Activated T-cell treated with anti-CD3 and anti-CD28 coated beads, Interleukin-2, amount 50 U/mL, for 4 hours (primary cell): ENCODE measurements around the gene FBLN5. TPM values are rescaled to one million over a fixed set of nuclear protein-coding genes. Genes with fewer than 3 reads are reported as not detected.

ENCODE experiments used
- ATAC-seq, 2 donors: fragments of 200-7000 bp; cut with Tn5 transposase; one replicate each; pipeline ENCODE4 v1.10.0; 2021
- DNase-seq: peaks from one replicate; pipeline ENCODE4 v3.0.0-alpha.2; 2020
- H3K27me3 Mint-ChIP-seq: one replicate; pipeline ENCODE4 v1.8.0; 2021; ENCODE audit warnings: low read depth, mixed read lengths
- H3K36me3 Mint-ChIP-seq: one replicate; pipeline ENCODE4 v1.8.0; 2022; ENCODE audit warnings: mixed read lengths; ENCODE audit not compliant: insufficient read depth
- H3K4me1 Mint-ChIP-seq: one replicate; pipeline ENCODE4 v1.8.0; 2021; ENCODE audit warnings: low read depth, mixed read lengths
- H3K4me3 Mint-ChIP-seq: one replicate; pipeline ENCODE4 v1.8.0; 2021; ENCODE audit warnings: mild to moderate bottlenecking, moderate library complexity, mixed read lengths
- H3K9me3 Mint-ChIP-seq: one replicate; pipeline ENCODE4 v1.8.0; 2021; ENCODE audit warnings: mixed read lengths
- total RNA-seq, 3 donors: library from RNA; stranded (reverse); gene quantifications; one replicate each; pipeline ENCODE4 v1.2.1, GENCODE V29; 2021

Gene FBLN5, protein sequence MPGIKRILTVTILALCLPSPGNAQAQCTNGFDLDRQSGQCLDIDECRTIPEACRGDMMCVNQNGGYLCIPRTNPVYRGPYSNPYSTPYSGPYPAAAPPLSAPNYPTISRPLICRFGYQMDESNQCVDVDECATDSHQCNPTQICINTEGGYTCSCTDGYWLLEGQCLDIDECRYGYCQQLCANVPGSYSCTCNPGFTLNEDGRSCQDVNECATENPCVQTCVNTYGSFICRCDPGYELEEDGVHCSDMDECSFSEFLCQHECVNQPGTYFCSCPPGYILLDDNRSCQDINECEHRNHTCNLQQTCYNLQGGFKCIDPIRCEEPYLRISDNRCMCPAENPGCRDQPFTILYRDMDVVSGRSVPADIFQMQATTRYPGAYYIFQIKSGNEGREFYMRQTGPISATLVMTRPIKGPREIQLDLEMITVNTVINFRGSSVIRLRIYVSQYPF
- total RNA-seq, result under 1 TPM; 0.37 to 0.83 (median 0.60) TPM

DNA sequence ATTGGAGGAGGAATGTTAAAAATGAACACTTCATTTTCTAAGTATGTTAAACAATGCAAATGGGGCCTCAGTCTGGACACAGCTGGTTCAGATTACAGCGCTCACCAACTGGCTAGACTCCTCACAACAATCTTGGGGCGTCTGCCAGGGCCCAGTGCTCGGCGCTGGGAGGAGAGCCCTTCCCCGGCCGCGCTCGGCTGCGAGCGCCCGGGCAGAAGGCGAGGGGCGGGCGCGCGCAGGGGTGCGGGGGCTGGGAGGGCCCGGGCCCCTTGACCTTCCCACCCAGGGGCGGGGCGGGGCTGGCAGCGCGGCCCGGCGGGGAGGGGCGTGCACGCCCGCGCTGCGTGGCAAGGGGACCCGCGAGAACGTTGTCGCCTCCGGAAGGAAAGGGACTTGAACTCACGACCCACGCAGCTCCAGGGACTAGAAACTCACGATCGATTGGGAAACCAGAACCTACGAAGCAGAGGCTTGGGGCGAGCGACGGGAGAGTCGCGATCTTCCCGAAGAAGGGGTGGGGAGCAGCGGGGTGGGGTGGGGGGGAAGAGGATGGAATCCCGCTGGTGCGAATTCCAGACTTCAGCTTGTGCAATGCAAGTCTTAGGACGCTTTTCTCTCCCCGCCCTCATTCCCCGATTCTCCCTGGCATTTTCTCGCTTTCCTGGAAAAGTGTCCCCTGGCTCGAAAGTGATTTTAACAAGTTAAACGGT is at the start of gene FBLN5:
FBLN5 (minus strand) TSS at position 220 of the 710 bp plus-strand sequence. CDS start 465 bp downstream, outside the sequence.
- DNase-seq, result peak; percentile 17
- Mint-ChIP-seq H3K9me3 (no peaks in the 10 kb centered on the region), H3K36me3 (no peaks in the 10 kb centered on the region), H3K27me3 (peaks cover 40% of the 10 kb centered on the region), H3K4me3 (peak within 1 kb of the TSS; percentile 84), H3K4me1 (peaks cover 9% of the 10 kb centered on the region)
- peak; percentile 80 to 85 for ATAC-seq

DNA sequence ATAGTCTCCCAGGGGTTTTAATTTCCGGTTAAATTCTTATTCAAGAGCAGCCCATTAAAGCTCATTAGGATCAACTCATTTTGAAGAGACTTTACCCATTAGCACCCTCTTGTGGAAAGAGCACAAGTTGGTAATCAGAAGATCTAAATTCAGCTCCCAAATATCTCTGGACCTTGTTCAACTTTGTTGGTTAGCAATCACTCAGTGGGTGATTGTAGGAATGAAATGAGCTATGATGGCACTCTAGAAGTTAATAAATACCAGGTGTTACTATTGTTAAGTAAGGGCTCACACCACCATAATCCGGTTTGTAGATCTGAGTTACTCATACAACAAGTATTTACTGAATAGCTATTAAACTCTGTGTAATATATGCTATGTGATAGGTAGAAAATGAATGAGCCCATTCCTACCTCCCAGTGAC is 49.5 kb upstream of the FBLN5 start:
- no peak overlapping the region for H3K4me3 Mint-ChIP-seq
- peaks cover 29% of the 10 kb centered on the region for H3K36me3 Mint-ChIP-seq
- DNase-seq (no peak), ATAC-seq (peak; percentile 52 to 57)
- H3K9me3 Mint-ChIP-seq, result no peaks in the 10 kb centered on the region
- H3K4me1 Mint-ChIP-seq, result peaks cover 42% of the 10 kb centered on the region
- H3K27me3 Mint-ChIP-seq, result no peaks in the 10 kb centered on the region

DNA sequence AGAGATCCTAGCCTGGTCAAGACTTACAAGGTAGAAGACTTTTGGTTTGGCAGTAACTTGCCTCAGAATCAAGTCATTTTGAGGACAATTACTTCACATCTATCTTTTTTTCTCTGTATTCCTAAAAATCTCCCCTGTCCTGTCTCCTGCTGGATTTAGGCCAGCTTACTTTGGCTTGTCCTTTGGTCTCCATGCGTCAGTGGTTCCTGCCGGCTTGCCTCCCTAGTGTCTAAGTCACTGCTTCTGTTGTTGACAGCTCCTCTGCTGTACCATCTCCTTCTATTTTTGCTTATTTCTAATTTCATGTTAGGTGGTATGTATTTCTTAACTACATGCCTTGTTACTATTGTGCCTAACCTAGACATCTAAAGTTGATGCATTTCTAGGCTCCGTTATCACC is 39.7 kb upstream of the FBLN5 start:
- no peaks in the 10 kb centered on the region for H3K27me3 Mint-ChIP-seq
- H3K9me3 Mint-ChIP-seq, result no peaks in the 10 kb centered on the region
- H3K4me1 Mint-ChIP-seq, result peaks cover 4% of the 10 kb centered on the region
- peaks cover 54% of the 10 kb centered on the region for H3K36me3 Mint-ChIP-seq
- ATAC-seq (no peak), DNase-seq (no peak)
- no peak overlapping the region for H3K4me3 Mint-ChIP-seq

DNA sequence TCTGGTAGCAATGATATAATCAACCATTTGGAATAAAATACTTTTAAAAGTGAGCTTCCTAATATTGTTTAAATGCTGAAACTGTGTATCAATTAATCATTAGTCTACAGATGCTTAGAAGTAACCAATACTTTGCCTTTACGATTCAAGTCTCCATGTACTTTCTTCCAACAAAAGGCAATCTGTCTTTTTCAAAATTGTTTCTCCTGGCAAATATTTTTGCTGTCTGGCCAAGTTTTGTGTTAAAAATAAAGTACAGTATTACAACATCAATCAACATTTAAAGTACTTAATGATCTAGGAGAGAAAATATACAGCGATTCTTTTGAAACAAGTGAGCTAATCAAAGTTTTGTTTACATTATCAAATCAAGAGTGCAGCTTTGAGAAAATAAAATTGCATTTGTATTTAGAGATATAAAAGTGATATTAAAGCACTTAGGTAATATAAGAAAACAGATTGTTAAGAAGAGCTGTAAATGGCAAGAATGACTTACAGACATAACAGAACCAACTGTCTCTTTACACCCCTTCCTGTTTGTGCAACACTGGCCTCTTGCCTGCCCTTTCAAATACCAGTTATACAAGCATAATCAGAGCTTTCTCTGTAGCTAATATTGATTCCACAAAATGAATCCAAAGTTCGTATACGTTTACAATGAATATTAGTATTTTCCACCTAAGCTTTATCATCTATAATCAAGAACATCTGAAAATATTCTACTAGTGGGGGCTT is 38.2 kb upstream of the FBLN5 start:
- peaks cover 4% of the 10 kb centered on the region for H3K4me1 Mint-ChIP-seq
- ATAC-seq (no peak), DNase-seq (no peak)
- H3K4me3 Mint-ChIP-seq, result no peak overlapping the region
- H3K36me3 Mint-ChIP-seq, result peaks cover 52% of the 10 kb centered on the region
- H3K9me3 Mint-ChIP-seq, result no peaks in the 10 kb centered on the region
- no peaks in the 10 kb centered on the region for H3K27me3 Mint-ChIP-seq

DNA sequence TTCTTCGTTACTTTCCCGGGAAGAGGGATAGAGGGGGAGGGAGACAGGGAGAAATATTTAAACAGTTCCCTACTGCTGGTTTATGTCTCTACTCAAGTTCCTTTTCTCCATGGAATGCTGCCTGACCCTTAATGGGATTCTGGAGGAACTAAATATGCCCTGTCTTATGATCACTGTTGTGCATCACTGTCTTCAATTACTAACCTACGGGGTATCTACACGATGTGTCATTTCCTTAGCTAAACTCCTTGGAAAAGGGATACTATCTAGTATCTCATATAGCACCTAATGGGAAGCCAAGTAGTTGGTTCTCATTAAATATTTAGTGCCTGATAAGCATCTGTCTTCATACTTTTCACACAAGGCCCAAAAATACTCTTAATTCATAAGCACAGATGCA is 37.5 kb upstream of the FBLN5 start:
- H3K4me1 Mint-ChIP-seq, result peaks cover 10% of the 10 kb centered on the region
- no peaks in the 10 kb centered on the region for H3K9me3 Mint-ChIP-seq
- DNase-seq (no peak), ATAC-seq (no peak)
- peaks cover 55% of the 10 kb centered on the region for H3K36me3 Mint-ChIP-seq
- H3K4me3 Mint-ChIP-seq, result no peak overlapping the region
- no peaks in the 10 kb centered on the region for H3K27me3 Mint-ChIP-seq

DNA sequence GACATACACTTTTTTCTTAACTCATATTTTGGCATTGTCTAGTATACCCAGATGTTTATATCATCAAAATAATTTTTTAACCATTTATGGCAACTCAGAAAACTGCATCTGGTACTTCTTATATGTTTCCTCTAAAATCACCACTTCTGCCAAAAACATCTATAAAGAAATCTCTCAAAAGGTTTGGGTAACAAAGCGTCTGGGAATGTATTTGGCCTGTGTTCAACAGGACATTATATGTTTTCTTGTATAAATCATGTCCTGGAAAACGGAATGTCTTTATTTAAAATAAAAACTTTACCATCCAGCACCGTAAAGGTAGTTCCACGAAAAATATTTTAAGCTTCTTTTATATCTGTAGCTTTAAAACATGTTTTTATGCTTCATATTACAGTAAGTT is 36.1 kb upstream of the FBLN5 start:
- Mint-ChIP-seq H3K27me3 (no peaks in the 10 kb centered on the region), H3K4me3 (no peak overlapping the region), H3K4me1 (peaks cover 19% of the 10 kb centered on the region), H3K9me3 (no peaks in the 10 kb centered on the region), H3K36me3 (peaks cover 47% of the 10 kb centered on the region)
- no peak for DNase-seq
- no peak for ATAC-seq

DNA sequence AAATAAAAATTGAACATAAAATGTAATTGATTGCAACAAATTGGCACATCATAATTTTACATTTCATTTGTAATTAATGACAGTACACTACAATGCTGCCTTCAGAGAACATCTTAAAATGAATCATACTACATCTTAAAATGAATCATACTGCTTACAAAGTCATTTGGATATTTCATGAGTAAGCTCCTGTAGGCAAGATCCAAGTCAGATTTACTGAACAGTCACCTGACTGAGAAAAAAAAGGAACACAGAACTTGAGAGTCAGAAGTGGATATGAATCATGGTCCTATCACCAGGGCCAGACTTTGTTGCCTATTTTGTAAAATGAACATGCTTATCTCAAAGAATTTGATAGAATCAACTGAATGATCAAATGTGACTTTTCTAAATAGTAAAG is 32.7 kb upstream of the FBLN5 start:
- no peak overlapping the region for H3K4me3 Mint-ChIP-seq
- peaks cover 27% of the 10 kb centered on the region for H3K4me1 Mint-ChIP-seq
- no peaks in the 10 kb centered on the region for H3K27me3 Mint-ChIP-seq
- peak; percentile 97 to 98 for ATAC-seq
- no peaks in the 10 kb centered on the region for H3K9me3 Mint-ChIP-seq
- peaks cover 30% of the 10 kb centered on the region for H3K36me3 Mint-ChIP-seq
- DNase-seq, result no peak

DNA sequence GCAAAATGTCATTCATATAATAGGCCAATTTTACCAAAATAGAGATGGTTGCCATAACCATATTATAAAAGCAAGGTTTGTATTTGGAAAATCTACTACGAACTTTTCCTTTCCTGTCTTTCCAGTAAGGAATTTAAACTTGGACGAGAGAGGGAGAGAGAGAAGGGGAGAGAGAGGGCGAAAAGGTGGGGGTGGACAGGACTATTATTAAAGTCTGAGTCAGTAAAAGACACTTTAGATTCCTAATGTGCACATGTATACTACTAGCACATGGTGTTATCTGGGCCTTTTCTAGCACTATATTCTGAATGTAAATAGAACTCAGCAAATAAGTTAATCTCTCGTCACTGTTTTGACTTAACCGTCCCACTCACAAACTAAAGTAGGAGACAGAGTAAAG is 30.4 kb upstream of the FBLN5 start:
- Mint-ChIP-seq H3K9me3 (no peaks in the 10 kb centered on the region), H3K4me1 (peaks cover 26% of the 10 kb centered on the region), H3K36me3 (peaks cover 24% of the 10 kb centered on the region), H3K27me3 (no peaks in the 10 kb centered on the region), H3K4me3 (no peak overlapping the region)
- ATAC-seq (no peak), DNase-seq (no peak)

DNA sequence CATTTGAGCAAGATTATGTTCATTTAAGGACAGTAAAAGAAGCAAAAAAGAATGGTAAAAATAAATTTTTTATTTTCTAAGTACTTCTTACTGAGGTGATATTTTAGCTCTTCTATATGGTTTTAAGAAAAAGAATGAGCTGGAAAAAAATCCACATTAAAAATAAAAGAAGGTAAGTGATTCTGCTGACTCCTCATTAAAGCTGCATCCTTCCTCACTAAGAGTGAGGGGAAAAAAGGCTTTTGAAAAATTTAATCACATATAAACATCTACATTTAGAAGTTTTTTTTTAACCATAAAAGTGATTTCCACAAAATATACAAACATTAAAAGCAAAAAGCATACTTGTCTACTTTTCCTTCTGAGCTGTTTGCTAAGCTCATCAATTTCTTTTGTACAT is 28.3 kb upstream of the FBLN5 start:
- H3K4me1 Mint-ChIP-seq, result peaks cover 25% of the 10 kb centered on the region
- no peaks in the 10 kb centered on the region for H3K27me3 Mint-ChIP-seq
- H3K9me3 Mint-ChIP-seq, result no peaks in the 10 kb centered on the region
- ATAC-seq (no peak), DNase-seq (no peak)
- H3K36me3 Mint-ChIP-seq, result peaks cover 24% of the 10 kb centered on the region
- H3K4me3 Mint-ChIP-seq, result no peak overlapping the region

DNA sequence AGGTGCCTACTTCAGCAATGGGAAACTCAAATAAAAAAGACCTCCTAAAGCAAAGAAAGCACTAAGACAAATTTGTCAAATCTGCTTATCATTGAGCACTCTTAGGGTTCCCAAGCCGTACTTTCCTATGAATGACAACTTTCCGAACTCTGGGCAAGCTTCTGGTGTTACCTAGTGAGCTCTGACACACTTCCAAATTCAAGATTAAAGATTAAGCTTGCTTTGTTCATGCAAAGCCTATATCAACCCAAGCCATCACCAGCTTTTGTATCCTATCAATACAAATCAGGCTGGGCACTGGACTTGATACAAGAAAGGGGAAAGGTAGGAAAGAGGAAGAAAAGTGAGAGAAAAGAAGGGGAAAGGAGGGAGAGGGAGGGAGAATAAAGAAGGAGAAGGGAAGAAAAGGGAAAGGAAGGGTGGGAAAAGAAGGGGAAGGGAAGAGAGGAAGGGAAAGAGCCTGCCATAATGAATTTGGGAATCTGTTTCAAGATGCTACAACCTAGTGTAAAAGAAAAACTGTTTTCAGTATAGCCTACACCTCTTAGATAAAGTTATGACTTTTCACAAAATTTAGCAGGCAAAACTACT is 23.8 kb upstream of the FBLN5 start:
- no peak for DNase-seq
- Mint-ChIP-seq H3K27me3 (no peaks in the 10 kb centered on the region), H3K4me3 (no peak overlapping the region), H3K36me3 (peaks cover 19% of the 10 kb centered on the region), H3K9me3 (no peaks in the 10 kb centered on the region), H3K4me1 (peaks cover 14% of the 10 kb centered on the region)
- ATAC-seq, result no peak

DNA sequence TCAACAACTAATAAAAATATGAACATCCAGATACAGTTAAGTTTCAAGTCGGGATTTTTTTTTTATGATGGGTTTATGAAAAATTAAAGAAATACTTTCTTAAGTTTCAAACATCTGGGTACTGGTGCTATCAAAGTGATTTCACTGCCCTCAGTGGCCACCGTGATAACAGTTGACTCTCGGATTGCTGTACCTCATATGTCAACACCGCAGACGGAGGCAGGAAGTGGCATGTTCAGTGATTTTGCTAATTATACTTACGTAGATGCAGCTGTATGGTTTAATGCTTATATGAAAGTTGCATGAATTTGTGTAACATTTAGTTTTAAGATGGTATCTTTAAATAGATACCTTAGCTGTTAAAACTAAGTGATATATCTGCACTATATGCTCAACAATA is 20.8 kb upstream of the FBLN5 start:
- ATAC-seq, result peak; percentile 52 to 81
- Mint-ChIP-seq H3K36me3 (peaks cover 12% of the 10 kb centered on the region), H3K27me3 (no peaks in the 10 kb centered on the region), H3K9me3 (no peaks in the 10 kb centered on the region), H3K4me3 (no peak overlapping the region), H3K4me1 (peaks cover 16% of the 10 kb centered on the region)
- no peak for DNase-seq

DNA sequence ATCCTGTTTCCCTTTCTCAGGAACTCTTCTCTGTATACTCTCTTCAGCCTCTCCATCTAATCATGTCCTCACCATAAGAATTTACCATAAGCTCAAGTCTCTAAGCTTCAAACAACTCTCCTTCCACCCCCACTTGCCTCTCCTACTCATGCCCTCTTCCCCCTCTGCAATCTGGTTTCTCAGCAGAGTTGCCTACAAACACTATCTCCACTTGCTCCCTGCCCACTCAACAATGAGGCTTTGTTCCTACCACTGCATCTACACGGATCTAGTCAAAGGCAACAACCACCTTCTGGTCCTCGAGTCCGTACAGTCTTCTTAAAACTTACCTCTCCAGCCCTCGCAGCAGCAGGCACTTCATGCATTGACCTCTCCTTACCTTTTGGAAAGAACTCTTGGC is 17.2 kb upstream of the FBLN5 start:
- H3K9me3 Mint-ChIP-seq, result no peaks in the 10 kb centered on the region

DNA sequence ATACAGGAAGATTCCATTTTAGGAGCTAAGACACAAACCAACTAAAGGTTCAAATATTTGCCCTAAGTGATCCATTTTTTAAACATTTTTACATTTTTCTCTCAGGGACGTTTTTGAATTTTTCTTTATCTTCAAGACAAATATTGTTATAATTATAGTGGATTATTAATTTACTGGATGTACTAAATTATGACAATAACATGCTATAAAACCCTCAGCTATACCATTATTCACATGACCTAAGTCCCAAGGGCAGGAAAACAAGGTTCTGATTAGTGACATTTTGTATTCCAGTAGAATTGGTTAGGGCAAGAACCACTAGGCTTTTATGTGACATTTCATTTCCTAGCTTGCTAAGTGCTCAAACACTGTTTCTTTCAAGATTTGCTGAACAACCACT is 16.5 kb upstream of the FBLN5 start:
- H3K9me3 Mint-ChIP-seq, result no peaks in the 10 kb centered on the region
- H3K36me3 Mint-ChIP-seq, result peaks cover 7% of the 10 kb centered on the region
- DNase-seq (no peak), ATAC-seq (no peak)
- peaks cover 3% of the 10 kb centered on the region for H3K27me3 Mint-ChIP-seq
- no peak overlapping the region for H3K4me3 Mint-ChIP-seq
- peaks cover 20% of the 10 kb centered on the region for H3K4me1 Mint-ChIP-seq

More for the DNA sequence above, 17.2 kb upstream of the FBLN5 start:
- ATAC-seq (no peak), DNase-seq (no peak)
- peaks cover 22% of the 10 kb centered on the region for H3K4me1 Mint-ChIP-seq
- no peaks in the 10 kb centered on the region for H3K27me3 Mint-ChIP-seq
- H3K4me3 Mint-ChIP-seq, result no peak overlapping the region
- H3K36me3 Mint-ChIP-seq, result peaks cover 7% of the 10 kb centered on the region

DNA sequence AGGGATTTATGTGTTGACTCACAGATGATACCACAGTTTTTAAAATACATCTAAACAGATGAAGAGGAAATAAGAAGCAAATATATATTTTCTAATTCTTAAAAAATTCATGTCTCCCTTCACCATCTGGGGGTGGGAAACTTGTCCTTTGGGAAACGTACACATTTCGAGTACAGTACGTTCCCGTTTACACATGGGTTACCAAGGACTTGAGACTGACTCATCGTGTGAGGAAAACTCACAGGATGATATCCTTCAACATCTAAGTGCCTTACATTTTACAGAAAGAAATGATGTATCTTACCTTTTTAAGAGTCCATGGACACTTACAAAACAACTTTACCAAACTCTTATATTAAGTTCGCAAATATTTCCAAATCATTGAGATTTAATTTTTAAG is 16.0 kb upstream of the FBLN5 start:
- Mint-ChIP-seq H3K4me1 (peaks cover 15% of the 10 kb centered on the region), H3K9me3 (no peaks in the 10 kb centered on the region), H3K36me3 (peaks cover 3% of the 10 kb centered on the region), H3K4me3 (no peak overlapping the region), H3K27me3 (peaks cover 3% of the 10 kb centered on the region)
- no peak for DNase-seq
- no peak for ATAC-seq
